HEK293T (cell line): Measurements from ENCODE around the gene STIP1.

Experiments used
- CTCF ChIA-PET: fragments of 350-600 bp; formaldehyde crosslinking; extraction: SDS; loops from one replicate; lab custom pipeline; 2021; ENCODE audit warnings: antibody characterized with exemption, inconsistent platforms; lab: Yijun Ruan, JAX
- POLR2A ChIA-PET: fragments of 350-600 bp; formaldehyde crosslinking; extraction: SDS; loops from one replicate; lab custom pipeline; 2020; ENCODE audit warnings: antibody characterized with exemption, inconsistent platforms; lab: Yijun Ruan, JAX
- DNase-seq: peaks from one replicate; pipeline ENCODE4 v3.0.0; 2012; ENCODE audit warnings: mixed read lengths; ENCODE audit errors: extremely low spot score
- ARNT ChIP-seq: fragments of 450-650 bp; IDR thresholded peaks from 2 replicates; pipeline ENCODE4 v1.6.1; 2017; ENCODE audit warnings: mild to moderate bottlenecking
- BHLHE40 ChIP-seq: fragments of 450-650 bp; IDR thresholded peaks from 2 replicates; pipeline ENCODE4 v1.6.1; 2016; ENCODE audit warnings: mild to moderate bottlenecking, moderate library complexity, borderline replicate concordance
- CTBP1 ChIP-seq: fragments of 450-650 bp; IDR thresholded peaks from 2 replicates; pipeline ENCODE4 v1.6.1; 2016; ENCODE audit warnings: borderline replicate concordance
- ELF4 ChIP-seq: fragments of 450-650 bp; IDR thresholded peaks from 2 replicates; pipeline ENCODE4 v1.6.1; 2017; ENCODE audit warnings: antibody characterized with exemption
- FOXA1 ChIP-seq: fragments of 450-650 bp; IDR thresholded peaks from 2 replicates; pipeline ENCODE4 v1.6.1; 2016; ENCODE audit warnings: mild to moderate bottlenecking
- FOXK2 ChIP-seq: fragments of 450-650 bp; IDR thresholded peaks from 2 replicates; pipeline ENCODE4 v1.6.1; 2016; ENCODE audit warnings: mild to moderate bottlenecking
- FOXM1 ChIP-seq: fragments of 450-650 bp; IDR thresholded peaks from 2 replicates; pipeline ENCODE4 v1.6.1; 2017; ENCODE audit warnings: mild to moderate bottlenecking, borderline replicate concordance
- HDGF ChIP-seq: fragments of 450-650 bp; IDR thresholded peaks from 2 replicates; pipeline ENCODE4 v1.6.1; 2017; ENCODE audit warnings: antibody characterized with exemption, borderline replicate concordance
- L3MBTL2 ChIP-seq: fragments of 450-650 bp; conservative IDR thresholded peaks from 2 replicates; pipeline ENCODE4 v1.6.1; 2016; ENCODE audit warnings: mild to moderate bottlenecking
- LEF1 ChIP-seq: fragments of 450-650 bp; IDR thresholded peaks from 2 replicates; pipeline ENCODE4 v1.6.1; 2017; ENCODE audit warnings: mild to moderate bottlenecking, borderline replicate concordance
- NFRKB ChIP-seq: fragments of 450-650 bp; IDR thresholded peaks from 2 replicates; pipeline ENCODE4 v1.6.1; 2016; ENCODE audit warnings: mild to moderate bottlenecking, moderate library complexity
- PKNOX1 ChIP-seq: fragments of 450-650 bp; IDR thresholded peaks from 2 replicates; pipeline ENCODE4 v1.6.1; 2016
- SP1 ChIP-seq: fragments of 450-650 bp; IDR thresholded peaks from 2 replicates; pipeline ENCODE4 v1.6.1; 2017
- SUZ12 ChIP-seq: fragments of 450-650 bp; IDR thresholded peaks from 2 replicates; pipeline ENCODE4 v1.6.1; 2016; ENCODE audit warnings: mild to moderate bottlenecking
- TARDBP ChIP-seq: fragments of 450-650 bp; IDR thresholded peaks from 2 replicates; pipeline ENCODE4 v1.6.1; 2016
- ZNF384 ChIP-seq: fragments of 450-650 bp; IDR thresholded peaks from 2 replicates; pipeline ENCODE4 v1.6.1; 2016

The STIP1 gene

GRCh38 chr11:64178951-64179639 is 6.9 kb upstream of the STIP1 start:
- POLR2A ChIA-PET, result interaction anchor here (0.8 kb wide), 1 partner anchor 1484 kb away, joined by 3 read pairs; the partner anchor contains the start of gene RELA
- no peak for TF ChIP-seq BHLHE40
- TF ChIP-seq ZNF384, result no peak
- TF ChIP-seq ARNT, result no peak
- no peak for TF ChIP-seq HDGF
- TF ChIP-seq FOXK2, result no peak
- TF ChIP-seq LEF1, result no peak
- TF ChIP-seq SUZ12, result no peak
- TF ChIP-seq NFRKB, result no peak
- TF ChIP-seq L3MBTL2, result no peak
- no peak for TF ChIP-seq TARDBP
- DNase-seq, result no peak
- CTCF ChIA-PET, result no interaction called here

DNA sequence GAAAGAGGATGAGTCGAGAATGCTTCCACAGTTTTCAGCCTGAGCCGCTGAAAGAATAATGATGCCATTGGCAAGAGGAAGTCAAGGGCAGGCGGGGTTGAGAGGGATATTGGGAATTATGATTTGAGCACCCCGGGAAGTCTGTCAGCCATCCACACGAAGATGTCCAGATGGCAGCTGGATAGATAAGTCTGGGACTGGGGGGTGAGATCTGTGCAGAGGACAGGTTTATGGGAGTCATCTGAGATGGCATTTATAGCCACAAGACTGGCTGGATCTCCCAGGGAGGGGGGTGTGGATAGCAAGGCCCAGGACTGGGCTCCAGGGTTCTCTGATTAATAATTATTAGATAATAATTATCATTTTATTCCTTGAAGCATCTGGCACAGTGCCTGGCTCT is 5.1 kb upstream of the STIP1 start:
- no peak for TF ChIP-seq L3MBTL2
- TF ChIP-seq ZNF384, result no peak
- TF ChIP-seq FOXA1, result no peak
- no peak for TF ChIP-seq SUZ12
- TF ChIP-seq CTBP1, result no peak
- ChIA-PET POLR2A (interaction anchor here (1.1 to 2.6 kb wide), 6 partner anchors 14 to 89 kb away, joined by 3 to 20 read pairs (median 4); partner anchors contain the start of gene MACROD1), CTCF (no interaction called here)
- no peak for DNase-seq

DNA sequence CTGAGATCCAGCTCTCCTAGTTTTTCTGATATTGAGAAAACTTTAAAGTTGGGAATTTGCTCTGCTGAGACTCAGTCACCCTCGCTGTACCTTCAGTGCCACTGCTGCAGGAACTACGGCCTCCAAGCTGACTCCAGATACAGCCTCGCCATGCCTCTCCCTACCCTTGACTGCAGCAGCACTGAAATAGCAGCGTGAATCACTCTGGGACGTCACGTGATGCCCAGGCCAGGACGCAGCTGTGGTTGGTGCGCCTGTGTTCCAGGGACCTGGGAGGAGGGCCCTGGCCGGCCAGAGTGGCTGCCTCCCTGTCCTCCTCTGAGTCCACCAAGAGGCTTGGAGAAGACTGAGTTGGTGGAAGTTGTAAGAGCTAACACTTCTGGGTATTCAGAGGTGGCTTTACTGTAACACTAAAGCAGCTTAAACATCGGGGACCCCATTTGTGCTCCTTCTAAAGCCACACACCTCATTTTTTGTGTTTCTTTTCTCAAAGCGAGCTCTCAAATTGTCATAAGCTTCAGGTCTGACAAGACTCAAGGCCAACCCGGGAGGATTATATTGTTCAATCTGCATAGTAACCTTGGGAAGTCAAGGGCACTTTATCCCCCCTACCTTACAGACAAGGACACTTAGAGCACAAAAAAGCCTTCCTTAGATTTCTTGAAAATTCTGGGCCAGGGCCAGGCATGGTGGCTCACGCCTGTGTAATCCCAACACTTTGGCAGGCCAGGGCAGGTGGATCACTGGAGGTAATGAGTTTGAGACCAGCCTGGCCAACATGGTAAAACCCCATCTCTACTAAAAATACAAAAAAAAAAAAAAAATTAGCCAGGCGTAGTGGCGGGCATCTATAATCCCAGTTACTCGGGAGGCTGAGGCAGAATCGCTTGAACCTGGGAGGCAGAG is 4.2 kb upstream of the STIP1 start:
- peak; percentile 79 for DNase-seq
- POLR2A ChIA-PET, result interaction anchor here (0.7 to 2.6 kb wide), 10 partner anchors 12 to 136 kb away, joined by 3 to 20 read pairs (median 4); partner anchors contain the start of genes MACROD1, NUDT22, PRDX5 and TRPT1

GRCh38 chr11:64183890-64184289 is 2.1 kb upstream of the STIP1 start:
- ChIA-PET POLR2A (interaction anchor here (1.2 to 2.5 kb wide), 5 partner anchors 9 to 85 kb away, joined by 3 to 27 read pairs (median 4); partner anchors contain the start of gene MACROD1), CTCF (no interaction called here)
- DNase-seq, result no peak
- no peak for TF ChIP-seq FOXA1
- no peak for TF ChIP-seq NFRKB
- no peak for TF ChIP-seq ELF4
- TF ChIP-seq CTBP1, result no peak
- no peak for TF ChIP-seq BHLHE40

More for the DNA sequence above, 4.2 kb upstream of the STIP1 start:
- TF ChIP-seq SP1 (no peak), CTBP1 (no peak), L3MBTL2 (peak; percentile 58)
- CTCF ChIA-PET, result interaction anchor here (0.6 to 0.7 kb wide), 2 partner anchors 68 to 143 kb away, joined by 3 read pairs; no protein-coding TSS in a partner anchor

DNA sequence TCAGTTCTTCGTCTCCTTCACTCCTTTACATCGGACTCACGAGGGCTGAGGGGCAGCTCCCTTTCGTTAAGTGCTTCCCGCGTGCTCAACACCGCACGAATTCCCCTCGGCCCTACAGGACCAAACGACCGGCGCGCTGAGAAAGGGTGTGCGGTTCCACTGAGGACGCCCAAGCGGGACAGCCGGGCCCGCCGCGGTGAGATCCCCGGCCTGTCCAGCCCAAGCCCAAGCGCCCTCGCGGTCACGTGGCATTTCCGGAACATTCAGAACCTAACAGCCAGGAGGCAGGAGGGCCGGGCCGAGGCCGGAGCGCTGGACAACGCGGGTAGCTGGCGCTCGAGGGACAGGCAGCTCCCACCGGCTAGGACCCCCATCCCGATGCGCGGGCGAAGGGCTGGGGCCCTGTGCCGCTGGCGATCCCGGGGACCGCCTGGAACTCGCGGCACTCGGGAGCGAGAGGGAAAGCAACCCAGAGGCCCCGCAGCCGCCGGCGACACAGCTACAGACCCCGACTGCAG is 737 bp upstream of the STIP1 start:
- DNase-seq, result no peak
- CTCF ChIA-PET, result interaction anchor here (2.2 kb wide), 1 partner anchor 20 kb away, joined by 18 read pairs; no protein-coding TSS in a partner anchor
- POLR2A ChIA-PET, result interaction anchor here (0.6 to 2.5 kb wide), 37 partner anchors 9 to 319 kb away, joined by 3 to 27 read pairs (median 4); partner anchors contain the start of genes COX8A, DNAJC4, FERMT3 and MACROD1
- TF ChIP-seq L3MBTL2 (peak; percentile 97), HDGF (no peak), LEF1 (peak; percentile 49; the same call in 1 of the 2 replicates), ELF4 (peak; percentile 74)

GRCh38 chr11:64186492-64187165 is 658 bp downstream of the STIP1 start:
- DNase-seq, result no peak
- TF ChIP-seq TARDBP, result no peak
- no peak for TF ChIP-seq L3MBTL2
- no peak for TF ChIP-seq LEF1
- TF ChIP-seq HDGF, result no peak
- ChIA-PET POLR2A (interaction anchor here (0.8 to 2.5 kb wide), 12 partner anchors 10 to 321 kb away, joined by 3 to 27 read pairs (median 6); partner anchors contain the start of genes COX8A, FERMT3, MACROD1 and NUDT22), CTCF (interaction anchor here (2.2 kb wide), 1 partner anchor 18 kb away, joined by 18 read pairs; no protein-coding TSS in a partner anchor)

- ChIA-PET POLR2A (no interaction called here), CTCF (interaction anchor here (0.6 kb wide), 1 partner anchor 45 kb away, joined by 3 read pairs; no protein-coding TSS in a partner anchor)
- TF ChIP-seq L3MBTL2 (no peak), SP1 (no peak), CTBP1 (no peak), ARNT (no peak), NFRKB (no peak), SUZ12 (no peak), FOXK2 (no peak), TARDBP (no peak), ZNF384 (no peak), HDGF (no peak), ELF4 (no peak), BHLHE40 (no peak), FOXM1 (no peak), PKNOX1 (no peak), FOXA1 (no peak), LEF1 (no peak)
- no peak for DNase-seq
Measured at GRCh38 chr11:64192434-64192833, 6.5 kb downstream of the STIP1 start.
